Measurements from ENCODE around the gene LASP1. TPM values are rescaled to one million over a fixed set of nuclear protein-coding genes. Genes with fewer than 3 reads are reported as not detected.

LASP1 gene
- total RNA-seq, 4 donors from 2014 or later, result 117 to 553 (median 307) TPM

DNA sequence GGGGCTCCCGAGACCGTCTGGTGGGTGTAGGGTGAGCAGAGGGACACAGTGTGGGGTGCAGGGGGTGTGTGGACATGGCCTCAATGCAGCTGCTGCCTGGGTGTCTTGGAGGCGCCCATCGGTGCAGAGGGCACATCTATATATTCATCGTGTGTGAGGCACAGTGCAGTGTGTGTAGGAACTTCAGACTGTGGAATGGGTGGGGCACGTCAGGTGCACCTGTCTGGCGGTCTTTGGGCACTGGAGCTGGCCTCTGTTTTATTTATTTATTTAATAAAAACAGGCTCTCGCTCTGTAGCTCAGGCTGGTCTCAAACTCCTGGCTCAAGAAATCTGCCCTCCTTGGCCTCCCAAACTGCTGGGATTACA, 16.8 kb downstream of the LASP1 start:
- H3K27ac ChIP-seq, result peak overlapping the region; percentile 44 to 54 (median 46)
- H3K36me3 ChIP-seq, result peaks cover 0 to 8% (median 3%) of the 10 kb centered on the region in 4 donors
- no peak overlapping the region for H3K4me3 ChIP-seq
- peak; percentile 49 for DNase-seq
- H3K27me3 ChIP-seq, result no peaks in the 10 kb centered on the region
- intact Hi-C loops (cut with DNase I; ENCODE audit: low total_unique reads) (no loop called here), in situ Hi-C loops (cut with MboI; ENCODE audit: low pct_ligation_motif_present in 1 of 4, low pct_unique_long_range_greater_than_20kb in 1 of 4, low sequenced_read_pairs in 3 of 4) (no loop called here)
- 31% methylated on average over 8 of the region's 8 CpGs; no CpG with 5 or more reads in 1 of the 2 donors for WGBS, 2 donors (ENCODE audit: low coverage in 1 of 2)
- H3K4me1 ChIP-seq, result peaks cover 37 to 83% (median 54%) of the 10 kb centered on the region in 4 donors
- no peaks in the 10 kb centered on the region for H3K9me3 ChIP-seq
- TF ChIP-seq, protein P1, sequence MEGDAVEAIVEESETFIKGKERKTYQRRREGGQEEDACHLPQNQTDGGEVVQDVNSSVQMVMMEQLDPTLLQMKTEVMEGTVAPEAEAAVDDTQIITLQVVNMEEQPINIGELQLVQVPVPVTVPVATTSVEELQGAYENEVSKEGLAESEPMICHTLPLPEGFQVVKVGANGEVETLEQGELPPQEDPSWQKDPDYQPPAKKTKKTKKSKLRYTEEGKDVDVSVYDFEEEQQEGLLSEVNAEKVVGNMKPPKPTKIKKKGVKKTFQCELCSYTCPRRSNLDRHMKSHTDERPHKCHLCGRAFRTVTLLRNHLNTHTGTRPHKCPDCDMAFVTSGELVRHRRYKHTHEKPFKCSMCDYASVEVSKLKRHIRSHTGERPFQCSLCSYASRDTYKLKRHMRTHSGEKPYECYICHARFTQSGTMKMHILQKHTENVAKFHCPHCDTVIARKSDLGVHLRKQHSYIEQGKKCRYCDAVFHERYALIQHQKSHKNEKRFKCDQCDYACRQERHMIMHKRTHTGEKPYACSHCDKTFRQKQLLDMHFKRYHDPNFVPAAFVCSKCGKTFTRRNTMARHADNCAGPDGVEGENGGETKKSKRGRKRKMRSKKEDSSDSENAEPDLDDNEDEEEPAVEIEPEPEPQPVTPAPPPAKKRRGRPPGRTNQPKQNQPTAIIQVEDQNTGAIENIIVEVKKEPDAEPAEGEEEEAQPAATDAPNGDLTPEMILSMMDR (IDR thresholded peaks at IDR 0.05), result no peak
- TF ChIP-seq POLR2AphosphoS5 (IDR thresholded peaks at IDR 0.05), result peak in 1 of 3 donors; percentile 11

- no peaks in the 10 kb centered on the region for H3K9me3 ChIP-seq
- H3K36me3 ChIP-seq, result peaks cover 0 to 20% (median 7%) of the 10 kb centered on the region in 4 donors
- intact Hi-C loops (cut with DNase I; ENCODE audit: low total_unique reads), result no loop called here
- no peak for DNase-seq
- no peak for TF ChIP-seq POLR2A (IDR thresholded peaks at IDR 0.05)
- TF ChIP-seq POLR2AphosphoS5 (IDR thresholded peaks at IDR 0.05), result no peak
- TF ChIP-seq EP300 (IDR thresholded peaks at IDR 0.05; ENCODE audit: low read depth), result no peak
- TF ChIP-seq, protein P1 (IDR thresholded peaks at IDR 0.05), result no peak
- no peak overlapping the region for H3K27ac ChIP-seq
- in situ Hi-C loops (cut with MboI; ENCODE audit: low pct_ligation_motif_present in 1 of 4, low pct_unique_long_range_greater_than_20kb in 1 of 4, low sequenced_read_pairs in 3 of 4), result no loop called here
- no peaks in the 10 kb centered on the region for H3K27me3 ChIP-seq
- H3K4me1 ChIP-seq, result peaks cover 25 to 83% (median 45%) of the 10 kb centered on the region in 4 donors
- 81 to 87% methylated on average over 2 to 9 of the region's 9 CpGs for WGBS, 2 donors (ENCODE audit: low coverage in 1 of 2)
- no peak overlapping the region for H3K4me3 ChIP-seq
Observed at GRCh38 chr17:38888842-38889241, 19.0 kb downstream of the LASP1 start.

DNA sequence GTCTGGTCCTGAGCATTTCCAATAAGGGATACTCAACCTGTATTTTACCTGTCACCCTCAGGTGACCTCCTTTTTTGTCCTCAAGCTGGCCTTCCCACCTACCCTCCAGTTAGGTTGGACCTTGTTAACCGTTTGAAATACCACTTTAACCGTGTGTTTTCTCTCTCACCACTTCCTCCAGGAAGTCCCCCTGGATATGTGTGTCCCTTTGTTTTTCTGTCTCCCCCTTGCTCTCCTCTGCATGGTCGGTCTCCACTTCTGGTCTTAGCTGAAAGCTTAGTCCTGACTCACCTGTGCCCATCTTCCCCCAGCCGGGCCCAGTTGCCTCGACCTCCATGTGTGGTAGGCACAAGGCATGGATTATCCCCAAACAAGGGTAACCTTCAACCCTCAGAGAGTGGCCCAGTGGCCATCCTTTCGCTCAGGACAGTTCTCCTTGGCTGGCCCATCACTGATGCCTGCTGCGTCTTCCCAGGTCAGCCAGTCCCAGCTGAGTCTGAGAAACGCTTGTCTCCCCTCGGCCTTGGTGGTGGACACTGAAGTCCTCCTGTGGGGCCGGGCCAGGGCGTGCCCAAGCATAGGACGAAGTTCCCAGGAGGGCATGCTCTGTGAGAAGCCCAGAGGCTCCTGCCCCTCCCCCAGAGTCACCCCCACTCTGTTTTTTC, 20.0 kb downstream of the LASP1 start:
- WGBS, 2 donors (ENCODE audit: low coverage in 1 of 2), result 49 to 81% methylated on average over 3 to 12 of the region's 12 CpGs
- intact Hi-C loops (cut with DNase I; ENCODE audit: low total_unique reads) (no loop called here), in situ Hi-C loops (cut with MboI; ENCODE audit: low pct_ligation_motif_present in 1 of 4, low pct_unique_long_range_greater_than_20kb in 1 of 4, low sequenced_read_pairs in 3 of 4) (no loop called here)
- Histone ChIP-seq H3K27ac (no peak overlapping the region), H3K36me3 (peaks cover 0 to 20% (median 7%) of the 10 kb centered on the region in 4 donors), H3K27me3 (no peaks in the 10 kb centered on the region), H3K4me3 (no peak overlapping the region), H3K9me3 (no peaks in the 10 kb centered on the region), H3K4me1 (peaks cover 20 to 78% (median 41%) of the 10 kb centered on the region in 4 donors)
- no peak for DNase-seq
- TF ChIP-seq POLR2AphosphoS5 (IDR thresholded peaks at IDR 0.05) (no peak), POLR2A (IDR thresholded peaks at IDR 0.05) (no peak), EP300 (IDR thresholded peaks at IDR 0.05; ENCODE audit: low read depth) (no peak)
- TF ChIP-seq, protein P1 (IDR thresholded peaks at IDR 0.05), result no peak

- 82% methylated on average over 8 of the region's 8 CpGs; no CpG with 5 or more reads in 1 of the 2 donors for WGBS, 2 donors (ENCODE audit: low coverage in 1 of 2)
- DNase-seq, result no peak
- no peaks in the 10 kb centered on the region for H3K27me3 ChIP-seq
- TF ChIP-seq POLR2A (IDR thresholded peaks at IDR 0.05) (no peak), POLR2AphosphoS5 (IDR thresholded peaks at IDR 0.05) (no peak), EP300 (IDR thresholded peaks at IDR 0.05; ENCODE audit: low read depth) (no peak)
- TF ChIP-seq, protein P1 (IDR thresholded peaks at IDR 0.05), result no peak
- peaks cover 0 to 20% (median 7%) of the 10 kb centered on the region in 4 donors for H3K36me3 ChIP-seq
- H3K4me1 ChIP-seq, result peaks cover 15 to 73% (median 36%) of the 10 kb centered on the region in 4 donors
- in situ Hi-C loops (cut with MboI; ENCODE audit: low pct_ligation_motif_present in 1 of 4, low pct_unique_long_range_greater_than_20kb in 1 of 4, low sequenced_read_pairs in 3 of 4), result no loop called here
- H3K27ac ChIP-seq, result no peak overlapping the region
- intact Hi-C loops (cut with DNase I; ENCODE audit: low total_unique reads), result no loop called here
- H3K9me3 ChIP-seq, result no peaks in the 10 kb centered on the region
- H3K4me3 ChIP-seq, result no peak overlapping the region
Observed at GRCh38 chr17:38890410-38890746, 20.5 kb downstream of the LASP1 start.

Measured in transverse colon (tissue), 4 donors.